ENCODE data around the gene KRT72. TPM values are rescaled to one million over a fixed set of nuclear protein-coding genes. Genes with fewer than 3 reads are reported as not detected.

KRT72 gene
- total and polyA plus RNA-seq, 2 donors (not counting 3 experiments of a cell fraction or from before 2014, with no cell fraction given): not detected

DNA sequence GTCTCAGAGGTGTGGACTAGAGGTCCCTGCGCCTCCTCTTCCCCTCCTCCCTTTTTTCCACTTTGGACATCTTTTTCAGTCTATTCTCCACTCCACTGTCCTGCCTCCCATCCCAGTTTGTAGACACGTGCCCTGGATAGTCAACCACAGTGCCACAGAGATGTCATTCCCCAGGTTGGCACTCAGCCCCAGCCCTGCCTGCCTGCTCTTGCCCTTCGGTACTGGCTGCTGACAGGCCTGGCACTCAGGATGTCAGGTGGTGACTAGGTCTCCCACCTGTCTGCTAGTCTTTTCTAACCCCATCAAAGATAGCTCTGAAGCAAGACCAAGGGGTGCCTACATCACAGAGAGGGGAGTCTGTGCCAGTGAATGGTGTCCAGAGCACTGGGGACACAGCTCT lies 64.2 kb downstream of the KRT72 start:
- CTCF ChIA-PET: no interaction called here
- FAIRE-seq (no peak), DNase-seq (ENCODE audit: low read depth, low spot score) (no peak)
- Histone ChIP-seq H3K27me3 (ENCODE audit: control insufficient read depth in 2 of 2, insufficient read depth in 2 of 2, low read length in 2 of 2) (no peaks in the 10 kb centered on the region), H3K27ac (ENCODE audit: insufficient read depth, low read depth, low read length) (no peak overlapping the region), H3K4me1 (ENCODE audit: control insufficient read depth, extremely low read depth, insufficient read depth, low read length) (no peaks in the 10 kb centered on the region), H3K4me3 (replicated peaks in 1 of 3; ENCODE audit: insufficient read depth in 1 of 3, low read depth in 1 of 3, low read length in 3 of 3) (no peak overlapping the region), H3K79me2 (ENCODE audit: control insufficient read depth, insufficient read depth, low read length) (no peaks in the 10 kb centered on the region), H3K9me3 (replicated peaks; ENCODE audit: control insufficient read depth, insufficient read depth, low read length) (no peaks in the 10 kb centered on the region), H4K20me1 (replicated peaks; ENCODE audit: control insufficient read depth, extremely low read depth, insufficient read depth, low read length) (no peaks in the 10 kb centered on the region), H3K9ac (replicated peaks; ENCODE audit: extremely low read depth, insufficient read depth, low read length) (no peak overlapping the region), H3K4me2 (ENCODE audit: insufficient read depth, low read length) (no peak overlapping the region), H2AFZ (ENCODE audit: low read depth, low read length) (no peak overlapping the region), H3K36me3 (ENCODE audit: control insufficient read depth in 2 of 2, extremely low read depth in 1 of 2, insufficient read depth in 2 of 2, low read length in 2 of 2) (no peaks in the 10 kb centered on the region), H3K9me1 (replicated peaks; ENCODE audit: control insufficient read depth, extremely low read depth, insufficient read depth, low read length) (no peaks in the 10 kb centered on the region)
- no TSS peak for BruUV-seq (replicated peaks)
- intact Hi-C loops (cut with micrococcal nuclease): no loop called here
- POLR2A ChIA-PET: no interaction called here
- dilution Hi-C loops (cut with MboI; ENCODE audit: extremely low pct_ligation_motif_present, low sequenced_read_pairs): no loop called here
- TF ChIP-seq POLR2AphosphoS5 (IDR thresholded peaks at IDR 0.05; ENCODE audit: insufficient read depth, low read depth, low read length): no peak
- TF ChIP-seq JUN (IDR thresholded peaks at IDR 0.05; ENCODE audit: borderline replicate concordance, insufficient read depth, insufficient read length, low read depth): no peak
- TF ChIP-seq POLR2A (IDR thresholded peaks at IDR 0.05; ENCODE audit: low read depth, low read length): no peak
- no peak for TF ChIP-seq EZH2 (IDR thresholded peaks at IDR 0.05; ENCODE audit: borderline replicate concordance, low read depth, low read length, severe bottlenecking)
- no peak for TF ChIP-seq GATA2 (IDR thresholded peaks at IDR 0.05; ENCODE audit: insufficient read depth, insufficient read length, low read depth, low read length)
- TF ChIP-seq, protein P1, sequence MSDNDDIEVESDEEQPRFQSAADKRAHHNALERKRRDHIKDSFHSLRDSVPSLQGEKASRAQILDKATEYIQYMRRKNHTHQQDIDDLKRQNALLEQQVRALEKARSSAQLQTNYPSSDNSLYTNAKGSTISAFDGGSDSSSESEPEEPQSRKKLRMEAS (IDR thresholded peaks at IDR 0.05; ENCODE audit: insufficient read depth, insufficient read length): no peak
- TF ChIP-seq, protein P2, sequence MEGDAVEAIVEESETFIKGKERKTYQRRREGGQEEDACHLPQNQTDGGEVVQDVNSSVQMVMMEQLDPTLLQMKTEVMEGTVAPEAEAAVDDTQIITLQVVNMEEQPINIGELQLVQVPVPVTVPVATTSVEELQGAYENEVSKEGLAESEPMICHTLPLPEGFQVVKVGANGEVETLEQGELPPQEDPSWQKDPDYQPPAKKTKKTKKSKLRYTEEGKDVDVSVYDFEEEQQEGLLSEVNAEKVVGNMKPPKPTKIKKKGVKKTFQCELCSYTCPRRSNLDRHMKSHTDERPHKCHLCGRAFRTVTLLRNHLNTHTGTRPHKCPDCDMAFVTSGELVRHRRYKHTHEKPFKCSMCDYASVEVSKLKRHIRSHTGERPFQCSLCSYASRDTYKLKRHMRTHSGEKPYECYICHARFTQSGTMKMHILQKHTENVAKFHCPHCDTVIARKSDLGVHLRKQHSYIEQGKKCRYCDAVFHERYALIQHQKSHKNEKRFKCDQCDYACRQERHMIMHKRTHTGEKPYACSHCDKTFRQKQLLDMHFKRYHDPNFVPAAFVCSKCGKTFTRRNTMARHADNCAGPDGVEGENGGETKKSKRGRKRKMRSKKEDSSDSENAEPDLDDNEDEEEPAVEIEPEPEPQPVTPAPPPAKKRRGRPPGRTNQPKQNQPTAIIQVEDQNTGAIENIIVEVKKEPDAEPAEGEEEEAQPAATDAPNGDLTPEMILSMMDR (IDR thresholded peaks at IDR 0.05; ENCODE audit: extremely low read depth in 1 of 2, insufficient read depth in 1 of 2, low read depth in 1 of 2, low read length in 2 of 2): no peak
- TF ChIP-seq MYC (IDR thresholded peaks at IDR 0.05; ENCODE audit: low read depth, low read length): no peak
- no peak for TF ChIP-seq FOS (IDR thresholded peaks at IDR 0.05; ENCODE audit: borderline replicate concordance, insufficient read depth, low read length)

Other genes with a start within 250 kb of the KRT72 start
- gene KRT85, start 234.0 kb downstream of the KRT72 start, total RNA-seq: not detected in 2 replicates
- gene KRT85, start 234.0 kb downstream of the KRT72 start, polyA plus RNA-seq: not detected in 2 replicates
- not detected in 2 replicates for gene KRT84, start 215.8 kb downstream of the KRT72 start, total RNA-seq
- not detected in 2 replicates for gene KRT84, start 215.8 kb downstream of the KRT72 start, polyA plus RNA-seq
- not detected in 2 replicates for gene KRT82, start 195.1 kb downstream of the KRT72 start, total RNA-seq
- gene KRT82, start 195.1 kb downstream of the KRT72 start, polyA plus RNA-seq: not detected in 2 replicates
- gene KRT75, start 167.1 kb downstream of the KRT72 start, total RNA-seq: not detected in 2 replicates
- not detected in 2 replicates for gene KRT75, start 167.1 kb downstream of the KRT72 start, polyA plus RNA-seq
- gene KRT6B, start 149.3 kb downstream of the KRT72 start, total RNA-seq: not detected in 2 replicates
- gene KRT6B, start 149.3 kb downstream of the KRT72 start, polyA plus RNA-seq: 0.03 TPM in 1 of 2 replicates, not detected in the other
- not detected in 2 replicates for gene KRT6C, start 127.7 kb downstream of the KRT72 start, total RNA-seq
- gene KRT6C, start 127.7 kb downstream of the KRT72 start, polyA plus RNA-seq: not detected in 2 replicates
- gene KRT6A, start 108.2 kb downstream of the KRT72 start, total RNA-seq: 0.21 and 0.64 TPM in 2 replicates
- gene KRT6A, start 108.2 kb downstream of the KRT72 start, polyA plus RNA-seq: 0.10 TPM in 1 of 2 replicates, not detected in the other
- gene KRT5, start 81.1 kb downstream of the KRT72 start, total RNA-seq: 0.72 and 0.86 TPM in 2 replicates
- gene KRT5, start 81.1 kb downstream of the KRT72 start, polyA plus RNA-seq: 0.21 and 0.32 TPM in 2 replicates
- not detected in 2 replicates for gene KRT71, start 48.3 kb downstream of the KRT72 start, total RNA-seq
- not detected in 2 replicates for gene KRT71, start 48.3 kb downstream of the KRT72 start, polyA plus RNA-seq
- gene KRT74, start 27.6 kb downstream of the KRT72 start, total RNA-seq: not detected in 2 replicates
- gene KRT74, start 27.6 kb downstream of the KRT72 start, polyA plus RNA-seq: not detected in 2 replicates
- not detected in 2 replicates for gene KRT73, start 17.1 kb upstream of the KRT72 start, total RNA-seq
- not detected in 2 replicates for gene KRT73, start 17.1 kb upstream of the KRT72 start, polyA plus RNA-seq
- not detected in 2 replicates for gene KRT2, start 50.7 kb upstream of the KRT72 start, total RNA-seq
- not detected in 2 replicates for gene KRT2, start 50.7 kb upstream of the KRT72 start, polyA plus RNA-seq
- gene KRT1, start 78.9 kb upstream of the KRT72 start, total RNA-seq: not detected in 2 replicates
- gene KRT1, start 78.9 kb upstream of the KRT72 start, polyA plus RNA-seq: not detected in 2 replicates
- gene KRT77, start 102.1 kb upstream of the KRT72 start, total RNA-seq: not detected in 2 replicates
- gene KRT77, start 102.1 kb upstream of the KRT72 start, polyA plus RNA-seq: not detected in 2 replicates
- gene KRT76, start 175.9 kb upstream of the KRT72 start, total RNA-seq: not detected in 2 replicates
- gene KRT76, start 175.9 kb upstream of the KRT72 start, polyA plus RNA-seq: not detected in 2 replicates
- gene KRT3, start 194.7 kb upstream of the KRT72 start, total RNA-seq: not detected in 2 replicates
- not detected in 2 replicates for gene KRT3, start 194.7 kb upstream of the KRT72 start, polyA plus RNA-seq
- not detected in 2 replicates for gene KRT4, start 212.7 kb upstream of the KRT72 start, total RNA-seq
- gene KRT4, start 212.7 kb upstream of the KRT72 start, polyA plus RNA-seq: not detected in 2 replicates
- not detected in 2 replicates for gene KRT79, start 232.8 kb upstream of the KRT72 start, total RNA-seq
- gene KRT79, start 232.8 kb upstream of the KRT72 start, polyA plus RNA-seq: not detected in 2 replicates
- gene KRT78, start 247.5 kb upstream of the KRT72 start, total RNA-seq: not detected in 2 replicates
- gene KRT78, start 247.5 kb upstream of the KRT72 start, polyA plus RNA-seq: not detected in 2 replicates